Measurements from ENCODE around the gene SLC39A11.

DNA sequence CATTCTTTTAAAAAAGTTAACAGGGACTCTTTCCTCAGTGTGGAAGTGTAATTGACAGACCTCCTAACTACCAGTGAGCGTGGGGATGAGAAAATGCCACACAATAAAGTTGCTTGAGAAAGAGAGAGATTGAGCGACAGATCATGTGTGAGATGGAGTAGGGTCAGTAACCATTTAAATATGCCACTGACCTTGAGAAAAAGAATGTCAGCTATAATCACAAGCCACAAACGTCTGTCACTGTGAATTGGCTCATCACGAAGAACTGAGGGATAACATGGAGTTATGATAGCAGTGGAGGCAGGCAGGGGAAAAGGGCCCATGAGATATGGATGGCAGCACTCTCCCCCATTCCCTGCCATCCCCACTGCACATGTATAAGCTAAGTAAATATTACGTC is 253.9 kb downstream of the SLC39A11 start:
- TF ChIP-seq FOXA1 (IDR thresholded peaks at IDR 0.05) (no peak), RAD21 (IDR thresholded peaks at IDR 0.05) (no peak), RXRA (IDR thresholded peaks at IDR 0.05) (no peak), GABPA (IDR thresholded peaks at IDR 0.05 in 1 of 2, conservative IDR thresholded peaks at IDR 0.05 in 1 of 2) (no peak), SP1 (IDR thresholded peaks at IDR 0.05) (no peak), TAF1 (conservative IDR thresholded peaks at IDR 0.05) (no peak), YY1 (IDR thresholded peaks at IDR 0.05) (no peak), JUND (IDR thresholded peaks at IDR 0.05) (no peak), HNF4G (IDR thresholded peaks at IDR 0.05) (no peak)
- TF ChIP-seq, protein P1, sequence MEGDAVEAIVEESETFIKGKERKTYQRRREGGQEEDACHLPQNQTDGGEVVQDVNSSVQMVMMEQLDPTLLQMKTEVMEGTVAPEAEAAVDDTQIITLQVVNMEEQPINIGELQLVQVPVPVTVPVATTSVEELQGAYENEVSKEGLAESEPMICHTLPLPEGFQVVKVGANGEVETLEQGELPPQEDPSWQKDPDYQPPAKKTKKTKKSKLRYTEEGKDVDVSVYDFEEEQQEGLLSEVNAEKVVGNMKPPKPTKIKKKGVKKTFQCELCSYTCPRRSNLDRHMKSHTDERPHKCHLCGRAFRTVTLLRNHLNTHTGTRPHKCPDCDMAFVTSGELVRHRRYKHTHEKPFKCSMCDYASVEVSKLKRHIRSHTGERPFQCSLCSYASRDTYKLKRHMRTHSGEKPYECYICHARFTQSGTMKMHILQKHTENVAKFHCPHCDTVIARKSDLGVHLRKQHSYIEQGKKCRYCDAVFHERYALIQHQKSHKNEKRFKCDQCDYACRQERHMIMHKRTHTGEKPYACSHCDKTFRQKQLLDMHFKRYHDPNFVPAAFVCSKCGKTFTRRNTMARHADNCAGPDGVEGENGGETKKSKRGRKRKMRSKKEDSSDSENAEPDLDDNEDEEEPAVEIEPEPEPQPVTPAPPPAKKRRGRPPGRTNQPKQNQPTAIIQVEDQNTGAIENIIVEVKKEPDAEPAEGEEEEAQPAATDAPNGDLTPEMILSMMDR (IDR thresholded peaks at IDR 0.05; ENCODE audit: low read depth, low read length, missing input control) = no peak
- TF ChIP-seq, protein P2, sequence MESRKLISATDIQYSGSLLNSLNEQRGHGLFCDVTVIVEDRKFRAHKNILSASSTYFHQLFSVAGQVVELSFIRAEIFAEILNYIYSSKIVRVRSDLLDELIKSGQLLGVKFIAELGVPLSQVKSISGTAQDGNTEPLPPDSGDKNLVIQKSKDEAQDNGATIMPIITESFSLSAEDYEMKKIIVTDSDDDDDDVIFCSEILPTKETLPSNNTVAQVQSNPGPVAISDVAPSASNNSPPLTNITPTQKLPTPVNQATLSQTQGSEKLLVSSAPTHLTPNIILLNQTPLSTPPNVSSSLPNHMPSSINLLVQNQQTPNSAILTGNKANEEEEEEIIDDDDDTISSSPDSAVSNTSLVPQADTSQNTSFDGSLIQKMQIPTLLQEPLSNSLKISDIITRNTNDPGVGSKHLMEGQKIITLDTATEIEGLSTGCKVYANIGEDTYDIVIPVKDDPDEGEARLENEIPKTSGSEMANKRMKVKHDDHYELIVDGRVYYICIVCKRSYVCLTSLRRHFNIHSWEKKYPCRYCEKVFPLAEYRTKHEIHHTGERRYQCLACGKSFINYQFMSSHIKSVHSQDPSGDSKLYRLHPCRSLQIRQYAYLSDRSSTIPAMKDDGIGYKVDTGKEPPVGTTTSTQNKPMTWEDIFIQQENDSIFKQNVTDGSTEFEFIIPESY (IDR thresholded peaks at IDR 0.05) = no peak
- TF ChIP-seq, protein P3, sequence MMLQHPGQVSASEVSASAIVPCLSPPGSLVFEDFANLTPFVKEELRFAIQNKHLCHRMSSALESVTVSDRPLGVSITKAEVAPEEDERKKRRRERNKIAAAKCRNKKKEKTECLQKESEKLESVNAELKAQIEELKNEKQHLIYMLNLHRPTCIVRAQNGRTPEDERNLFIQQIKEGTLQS (IDR thresholded peaks at IDR 0.05) = no peak
- TF ChIP-seq, protein P4, sequence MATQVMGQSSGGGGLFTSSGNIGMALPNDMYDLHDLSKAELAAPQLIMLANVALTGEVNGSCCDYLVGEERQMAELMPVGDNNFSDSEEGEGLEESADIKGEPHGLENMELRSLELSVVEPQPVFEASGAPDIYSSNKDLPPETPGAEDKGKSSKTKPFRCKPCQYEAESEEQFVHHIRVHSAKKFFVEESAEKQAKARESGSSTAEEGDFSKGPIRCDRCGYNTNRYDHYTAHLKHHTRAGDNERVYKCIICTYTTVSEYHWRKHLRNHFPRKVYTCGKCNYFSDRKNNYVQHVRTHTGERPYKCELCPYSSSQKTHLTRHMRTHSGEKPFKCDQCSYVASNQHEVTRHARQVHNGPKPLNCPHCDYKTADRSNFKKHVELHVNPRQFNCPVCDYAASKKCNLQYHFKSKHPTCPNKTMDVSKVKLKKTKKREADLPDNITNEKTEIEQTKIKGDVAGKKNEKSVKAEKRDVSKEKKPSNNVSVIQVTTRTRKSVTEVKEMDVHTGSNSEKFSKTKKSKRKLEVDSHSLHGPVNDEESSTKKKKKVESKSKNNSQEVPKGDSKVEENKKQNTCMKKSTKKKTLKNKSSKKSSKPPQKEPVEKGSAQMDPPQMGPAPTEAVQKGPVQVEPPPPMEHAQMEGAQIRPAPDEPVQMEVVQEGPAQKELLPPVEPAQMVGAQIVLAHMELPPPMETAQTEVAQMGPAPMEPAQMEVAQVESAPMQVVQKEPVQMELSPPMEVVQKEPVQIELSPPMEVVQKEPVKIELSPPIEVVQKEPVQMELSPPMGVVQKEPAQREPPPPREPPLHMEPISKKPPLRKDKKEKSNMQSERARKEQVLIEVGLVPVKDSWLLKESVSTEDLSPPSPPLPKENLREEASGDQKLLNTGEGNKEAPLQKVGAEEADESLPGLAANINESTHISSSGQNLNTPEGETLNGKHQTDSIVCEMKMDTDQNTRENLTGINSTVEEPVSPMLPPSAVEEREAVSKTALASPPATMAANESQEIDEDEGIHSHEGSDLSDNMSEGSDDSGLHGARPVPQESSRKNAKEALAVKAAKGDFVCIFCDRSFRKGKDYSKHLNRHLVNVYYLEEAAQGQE (IDR thresholded peaks at IDR 0.05) = no peak
- TF ChIP-seq, protein P5, sequence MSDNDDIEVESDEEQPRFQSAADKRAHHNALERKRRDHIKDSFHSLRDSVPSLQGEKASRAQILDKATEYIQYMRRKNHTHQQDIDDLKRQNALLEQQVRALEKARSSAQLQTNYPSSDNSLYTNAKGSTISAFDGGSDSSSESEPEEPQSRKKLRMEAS (IDR thresholded peaks at IDR 0.05) = no peak
